SK-N-SH (cell line): ENCODE data around the gene SSRP1. TPM values are rescaled to one million over a fixed set of nuclear protein-coding genes. Genes with fewer than 3 reads are reported as not detected.

Experiments
- CTCF ChIA-PET: fragments of 300-600, 350-600 bp; formaldehyde crosslinking; extraction: SDS; loops from one replicate; lab custom pipeline; 2021; lab: Yijun Ruan, JAX
- POLR2A ChIA-PET: fragments of 350-600 bp; sonication (Branson Sonifier 250); formaldehyde crosslinking; extraction: SDS; loops from one replicate; lab custom pipeline; 2020; ENCODE audit warnings: antibody characterized with exemption, inconsistent platforms; lab: Yijun Ruan, JAX
- DNase-seq: peaks from one replicate; pipeline ENCODE4 v3.0.0; 2012
- H2AFZ ChIP-seq: fragments of 200-600 bp; sonication (generic); 2 replicates; pipeline ENCODE4 v1.8.1; 2016; ENCODE audit warnings: antibody characterized with exemption, mild to moderate bottlenecking, low read depth
- H3F3A ChIP-seq: fragments of 200-600 bp; sonication (generic); replicated peaks from 2 replicates; pipeline ENCODE3; 2016; ENCODE audit warnings: antibody characterized with exemption, mild to moderate bottlenecking; ENCODE audit not compliant: insufficient read depth
- H3K27ac ChIP-seq, 2 experiments: fragments of 200-500 bp in 1 of 2; fragments of 200-600 bp in 1 of 2; sonication (Bioruptor generic) in 1 of 2; sonication (generic), shearing (Covaris generic) in 1 of 2; 2 replicates each; pipeline versions ENCODE4 v1.5.1 to v1.6.1; 2014 to 2016; ENCODE audit warnings: low read depth in 2 of 2, inconsistent platforms in 1 of 2, low read length in 1 of 2, mild to moderate bottlenecking in 1 of 2, mixed read lengths in 1 of 2
- H3K27me3 ChIP-seq: fragments of 200-600 bp; sonication (generic), shearing (Covaris generic); 2 replicates; pipeline ENCODE4 v1.6.1; 2016; ENCODE audit warnings: mixed run types; ENCODE audit not compliant: insufficient read depth
- H3K36me3 ChIP-seq, 2 experiments: fragments of 200-500 bp in 1 of 2; fragments of 200-600 bp in 1 of 2; sonication (Bioruptor generic) in 1 of 2; sonication (generic) in 1 of 2; replicated peaks in 1 of 2; 2 replicates each; pipeline versions ENCODE3 to v1.5.1; 2014 to 2016; ENCODE audit warnings: low read length in 1 of 2, mild to moderate bottlenecking in 1 of 2; ENCODE audit not compliant: insufficient read depth in 2 of 2, control insufficient read depth in 1 of 2
- H3K4me1 ChIP-seq, 2 experiments: fragments of 200-500 bp in 1 of 2; fragments of 200-600 bp in 1 of 2; sonication (Bioruptor generic) in 1 of 2; sonication (generic), shearing (Covaris generic) in 1 of 2; 2 replicates each; pipeline versions ENCODE4 v1.5.1 to v1.6.1; 2014 to 2016; ENCODE audit warnings: low read depth in 1 of 2, low read length in 1 of 2, mixed run types in 1 of 2; ENCODE audit not compliant: insufficient read depth in 2 of 2, control insufficient read depth in 1 of 2
- H3K4me2 ChIP-seq: fragments of 200-600 bp; sonication (generic), shearing (Covaris generic); 2 replicates; pipeline ENCODE4 v1.6.1; 2017; ENCODE audit warnings: mixed run types
- H3K4me3 ChIP-seq, 2 experiments: fragments of 200-500 bp in 1 of 2; fragments of 200-600 bp in 1 of 2; sonication (Bioruptor generic) in 1 of 2; sonication (generic), shearing (Covaris generic) in 1 of 2; 2 replicates each; pipeline versions ENCODE4 v1.5.1 to v1.8.1; 2014 to 2016; ENCODE audit warnings: low read depth in 2 of 2, inconsistent platforms in 1 of 2, low read length in 1 of 2, mild to moderate bottlenecking in 1 of 2, mixed read lengths in 1 of 2, moderate library complexity in 1 of 2
- H3K79me2 ChIP-seq: fragments of 200-600 bp; sonication (generic); 2 replicates; pipeline ENCODE4 v1.8.1; 2017; ENCODE audit warnings: mild to moderate bottlenecking; ENCODE audit not compliant: insufficient read depth
- H3K9ac ChIP-seq: fragments of 200-600 bp; sonication (generic); 2 replicates; pipeline ENCODE4 v1.6.1; 2017; ENCODE audit warnings: mixed run types
- H3K9me2 ChIP-seq: fragments of 200-600 bp; sonication (generic); 2 replicates; pipeline ENCODE4 v1.6.1; 2017; ENCODE audit warnings: mixed run types
- H3K9me3 ChIP-seq: fragments of 200-600 bp; sonication (generic); 2 replicates; pipeline ENCODE4 v1.6.1; 2017; ENCODE audit warnings: mixed run types, mild to moderate bottlenecking, moderate library complexity
- H4K20me1 ChIP-seq: fragments of 200-600 bp; sonication (generic); 2 replicates; pipeline ENCODE4 v1.6.1; 2017; ENCODE audit warnings: mild to moderate bottlenecking, mixed run types; ENCODE audit not compliant: insufficient read depth
- CHD2 ChIP-seq: fragments of 150-350 bp; IDR thresholded peaks from 2 replicates; pipeline ENCODE4 v1.6.1; 2018; ENCODE audit warnings: low read length; ENCODE audit not compliant: partially characterized antibody
- ELF1 ChIP-seq: IDR thresholded peaks from 2 replicates; pipeline ENCODE4 v1.4.0; 2012
- GABPA ChIP-seq: IDR thresholded peaks from 2 replicates; pipeline ENCODE4 v1.4.0; 2012; ENCODE audit warnings: low read depth, mild to moderate bottlenecking
- NRF1 ChIP-seq: IDR thresholded peaks from 2 replicates; pipeline ENCODE4 v1.6.1; 2012; ENCODE audit warnings: low read depth, mild to moderate bottlenecking, low read length
- POLR2AphosphoS5 ChIP-seq: IDR thresholded peaks from 2 replicates; pipeline ENCODE4 v1.6.1; 2012; ENCODE audit warnings: low read depth, low read length
- TAF1 ChIP-seq: IDR thresholded peaks from 2 replicates; pipeline ENCODE4 v1.6.1; 2012; ENCODE audit warnings: low read depth, mild to moderate bottlenecking, low read length, moderate library complexity, borderline replicate concordance
- TEAD4 ChIP-seq: IDR thresholded peaks from 2 replicates; pipeline ENCODE4 v1.4.0; 2012; ENCODE audit warnings: mild to moderate bottlenecking, borderline replicate concordance; ENCODE audit not compliant: insufficient read depth
- WGBS: methylation state at CpG from one replicate; pipeline ENCODE4 v1.1.6; 2017; ENCODE audit warnings: low lambda C conversion rate; 5-methylcytosine and 5-hydroxymethylcytosine counted together
- polyA plus RNA-seq, 3 experiments: library from polyadenylated mRNA; depleted of rRNA; stranded (reverse); fragments of >200 nt; gene quantifications; 2 replicates each; pipeline ENCODE4 v1.2.3, GENCODE V29; 2012
- TF ChIP-seq, protein P1 (sequence below): IDR thresholded peaks from 2 replicates; pipeline ENCODE4 v1.4.0; 2012; ENCODE audit warnings: low read depth, borderline replicate concordance

The SSRP1 gene
- polyA plus RNA-seq, 1 of the 3 experiments (the other 2 are of a cell fraction) = 137 TPM

GRCh38 chr11:57335023-57335342, 709 bp downstream of the SSRP1 start:
- ChIA-PET POLR2A (interaction anchor here (3.2 kb wide), 1 partner anchor 10 kb away, joined by 29 read pairs; the partner anchor contains the start of gene TNKS1BP1), CTCF (interaction anchor here (0.8 to 1.9 kb wide), 6 partner anchors 10 to 148 kb away, joined by 3 to 5 read pairs (median 3); partner anchors contain the start of gene TNKS1BP1)
- H3K9me3 ChIP-seq = no peaks in the 10 kb centered on the region
- no peak for DNase-seq
- peak overlapping the region; percentile 92 for H3K9ac ChIP-seq
- peaks cover 43% of the 10 kb centered on the region for H3K79me2 ChIP-seq
- peak overlapping the region; percentile 69 to 87 for H3K4me3 ChIP-seq
- H3K27ac ChIP-seq = peak overlapping the region; percentile 45 to 85; a peak in 3 of 4 replicates
- peaks cover 7 to 15% of the 10 kb centered on the region in 2 experiments; a peak in 3 of 4 replicates for H3K4me1 ChIP-seq
- peaks cover 23 to 34% of the 10 kb centered on the region in 2 experiments for H3K36me3 ChIP-seq
- H2AFZ ChIP-seq = peak overlapping the region; percentile 67; the same call in 1 of the 2 replicates
- 17% methylated on average over 3 of the region's 7 CpGs for WGBS
- H3K9me2 ChIP-seq = no peaks in the 10 kb centered on the region
- TF ChIP-seq TEAD4 (no peak), GABPA (no peak), ELF1 (no peak), POLR2AphosphoS5 (no peak), TAF1 (no peak), NRF1 (no peak)
- TF ChIP-seq, protein P1, sequence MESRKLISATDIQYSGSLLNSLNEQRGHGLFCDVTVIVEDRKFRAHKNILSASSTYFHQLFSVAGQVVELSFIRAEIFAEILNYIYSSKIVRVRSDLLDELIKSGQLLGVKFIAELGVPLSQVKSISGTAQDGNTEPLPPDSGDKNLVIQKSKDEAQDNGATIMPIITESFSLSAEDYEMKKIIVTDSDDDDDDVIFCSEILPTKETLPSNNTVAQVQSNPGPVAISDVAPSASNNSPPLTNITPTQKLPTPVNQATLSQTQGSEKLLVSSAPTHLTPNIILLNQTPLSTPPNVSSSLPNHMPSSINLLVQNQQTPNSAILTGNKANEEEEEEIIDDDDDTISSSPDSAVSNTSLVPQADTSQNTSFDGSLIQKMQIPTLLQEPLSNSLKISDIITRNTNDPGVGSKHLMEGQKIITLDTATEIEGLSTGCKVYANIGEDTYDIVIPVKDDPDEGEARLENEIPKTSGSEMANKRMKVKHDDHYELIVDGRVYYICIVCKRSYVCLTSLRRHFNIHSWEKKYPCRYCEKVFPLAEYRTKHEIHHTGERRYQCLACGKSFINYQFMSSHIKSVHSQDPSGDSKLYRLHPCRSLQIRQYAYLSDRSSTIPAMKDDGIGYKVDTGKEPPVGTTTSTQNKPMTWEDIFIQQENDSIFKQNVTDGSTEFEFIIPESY = no peak
- H3K27me3 ChIP-seq = no peaks in the 10 kb centered on the region
- H4K20me1 ChIP-seq = no peaks in the 10 kb centered on the region
- no peaks in the 10 kb centered on the region for H3F3A ChIP-seq
- peak overlapping the region; percentile 95 for H3K4me2 ChIP-seq

GRCh38 chr11:57332694-57333440, 2.8 kb downstream of the SSRP1 start:
- ChIA-PET POLR2A (interaction anchor here (3.2 kb wide), 1 partner anchor 8 kb away, joined by 29 read pairs; the partner anchor contains the start of gene TNKS1BP1), CTCF (interaction anchor here (1.3 to 1.7 kb wide), 2 partner anchors 125 to 308 kb away, joined by 3 to 6 read pairs; no protein-coding TSS in a partner anchor)
- Histone ChIP-seq H3K36me3 (peaks cover 38 to 56% of the 10 kb centered on the region in 2 experiments), H3K4me1 (peaks cover 7 to 15% of the 10 kb centered on the region in 2 experiments; a peak in 3 of 4 replicates), H3K9ac (no peak overlapping the region), H3K4me3 (no peak overlapping the region), H4K20me1 (no peaks in the 10 kb centered on the region), H3F3A (no peaks in the 10 kb centered on the region), H3K9me2 (no peaks in the 10 kb centered on the region), H3K9me3 (no peaks in the 10 kb centered on the region), H3K27ac (no peak overlapping the region), H3K79me2 (peaks cover 45% of the 10 kb centered on the region), H3K4me2 (no peak overlapping the region), H3K27me3 (no peaks in the 10 kb centered on the region), H2AFZ (no peak overlapping the region)
- WGBS = 90% methylated on average over 8 of the region's 11 CpGs
- no peak for DNase-seq
- no peak for TF ChIP-seq CHD2
- no peak for TF ChIP-seq ELF1
